Peyer's patch (tissue), 4 donors: ENCODE measurements around the gene ELP6.
"Not testable (repeated sequence)": the region's sequence is repeated elsewhere in the genome, so short reads cannot be mapped to it uniquely, and the experiment has no call there.

ENCODE experiments used
- CTCF ChIP-seq, 6 experiments: fragments of 450-650 bp in 4 of 6; fragments of 200-600 bp in 2 of 6; sonication (generic) in 1 of 6; IDR thresholded peaks; one replicate each; pipeline ENCODE4 v1.5.1; 2017 to 2019; ENCODE audit warnings: antibody characterized with exemption in 6 of 6, mild to moderate bottlenecking in 3 of 6, moderate library complexity in 1 of 6
- POLR2A ChIP-seq, 2 donors: fragments of 450-650 bp; IDR thresholded peaks; one replicate each; pipeline ENCODE4 v1.5.1; 2017; ENCODE audit warnings: antibody characterized with exemption in 2 of 2, mild to moderate bottlenecking in 2 of 2, moderate library complexity in 2 of 2

- not testable (repeated sequence) for TF ChIP-seq POLR2A, CTCF (IDR thresholded peaks at IDR 0.05)
Measured at GRCh38 chr3:47481763-47482162, 31.7 kb downstream of the ELP6 start.
